GM10847 (cell line): ENCODE results near the gene TBC1D32.

Source experiments
- POLR2A ChIP-seq: IDR thresholded peaks from 2 replicates; pipeline ENCODE4 v1.6.1; 2011; ENCODE audit not compliant: insufficient read length; ENCODE audit errors: extremely low read depth

TBC1D32 gene

GRCh38 chr6:121334299-121335086 is at the start of gene TBC1D32:
Gene TBC1D32, minus strand, starts transcription at chr6:121334480. Its CDS starts 50 bp downstream, at chr6:121334430.
- TF ChIP-seq POLR2A: peak; percentile 47

- no peak for TF ChIP-seq POLR2A
Measured at GRCh38 chr6:121383478-121383877, 49.2 kb upstream of the TBC1D32 start.

GRCh38 chr6:121382467-121383121 is 48.3 kb upstream of the TBC1D32 start:
- no peak for TF ChIP-seq POLR2A

- no peak for TF ChIP-seq POLR2A
Measured at GRCh38 chr6:121376411-121376810, 42.1 kb upstream of the TBC1D32 start.

GRCh38 chr6:121365536-121366521 is 31.5 kb upstream of the TBC1D32 start:
- no peak for TF ChIP-seq POLR2A

- TF ChIP-seq POLR2A: no peak
Measured at GRCh38 chr6:121356575-121356974, 22.3 kb upstream of the TBC1D32 start.

- TF ChIP-seq POLR2A: no peak
Measured at GRCh38 chr6:121354764-121355163, 20.5 kb upstream of the TBC1D32 start.

GRCh38 chr6:121352941-121353340 is 18.7 kb upstream of the TBC1D32 start:
- no peak for TF ChIP-seq POLR2A

- no peak for TF ChIP-seq POLR2A
Measured at GRCh38 chr6:121351916-121352315, 17.6 kb upstream of the TBC1D32 start.

- TF ChIP-seq POLR2A: no peak
Measured at GRCh38 chr6:121349596-121349995, 15.3 kb upstream of the TBC1D32 start.

- no peak for TF ChIP-seq POLR2A
Measured at GRCh38 chr6:121347484-121347883, 13.2 kb upstream of the TBC1D32 start.

- TF ChIP-seq POLR2A: no peak
Measured at GRCh38 chr6:121344539-121344938, 10.3 kb upstream of the TBC1D32 start.

GRCh38 chr6:121339639-121340226 is 5.5 kb upstream of the TBC1D32 start:
- no peak for TF ChIP-seq POLR2A

GRCh38 chr6:121338956-121339355 is 4.7 kb upstream of the TBC1D32 start:
- TF ChIP-seq POLR2A: no peak

- no peak for TF ChIP-seq POLR2A
Measured at GRCh38 chr6:121338366-121338765, 4.1 kb upstream of the TBC1D32 start.
